K562 (cell line): ENCODE measurements around the gene EZH1. TPM values are rescaled to one million over a fixed set of nuclear protein-coding genes. Genes with fewer than 3 reads are reported as not detected.

Experiments used
- CREM ChIP-seq: IDR thresholded peaks from 2 replicates; pipeline ENCODE4 v1.6.1; 2014; ENCODE audit warnings: antibody characterized with exemption, low read depth
- DPF2 ChIP-seq: fragments of 450-650 bp; IDR thresholded peaks from 2 replicates; pipeline ENCODE4 v1.6.1; 2016
- ELF1 ChIP-seq: fragments of 200-800 bp; sonication (Bioruptor generic); IDR thresholded peaks from 2 replicates; pipeline ENCODE4 v1.6.1; 2016; ENCODE audit warnings: missing genetic modification characterization, missing compliant biosample characterization
- ERF ChIP-seq: fragments of 450-650 bp; formaldehyde crosslinking; IDR thresholded peaks from 2 replicates; pipeline ENCODE4 v1.4.0; 2020; ENCODE audit warnings: mild to moderate bottlenecking, mixed read lengths
- FOXM1 ChIP-seq, 2 experiments: fragments of 450-650 bp in 1 of 2; sonication (generic) in 1 of 2; formaldehyde crosslinking in 1 of 2; IDR thresholded peaks; 2 replicates each; pipeline versions ENCODE4 v1.6.1 to v1.9.0; 2017 to 2022; ENCODE audit warnings: low read depth in 2 of 2, mild to moderate bottlenecking in 2 of 2, missing genetic modification reagents in 1 of 2, moderate library complexity in 1 of 2
- FOXP1 ChIP-seq: sonication (generic); formaldehyde crosslinking; IDR thresholded peaks from 2 replicates; pipeline ENCODE4 v1.8.0; 2022; ENCODE audit warnings: mild to moderate bottlenecking, missing genetic modification reagents
- MXI1 ChIP-seq: IDR thresholded peaks from 2 replicates; pipeline ENCODE4 v1.6.1; 2011; ENCODE audit warnings: low read depth, mild to moderate bottlenecking, improper control_type of control experiment, low read length
- NCOA1 ChIP-seq: fragments of 450-650 bp; IDR thresholded peaks from 2 replicates; pipeline ENCODE4 v1.6.1; 2016; ENCODE audit warnings: low read depth
- SMARCA4 ChIP-seq: fragments of 450-650 bp; IDR thresholded peaks from 2 replicates; pipeline ENCODE4 v1.6.1; 2016
- SRF ChIP-seq, 2 experiments: fragments of 250-450, 450-650 bp in 1 of 2; sonication (Bioruptor Pico) in 1 of 2; sonication (generic) in 1 of 2; formaldehyde crosslinking; IDR thresholded peaks; 2 replicates each; pipeline versions ENCODE4 v1.5.0 to v1.5.1; 2020 to 2022; ENCODE audit warnings: mild to moderate bottlenecking in 1 of 2, missing genetic modification reagents in 1 of 2
- SRSF1 ChIP-seq: fragments of 200-400 bp; formaldehyde crosslinking; IDR thresholded peaks from 2 replicates; pipeline ENCODE4 v1.6.1; 2017; ENCODE audit warnings: mild to moderate bottlenecking, low read depth, low read length, moderate library complexity
- TBL1XR1 ChIP-seq, 2 experiments: IDR thresholded peaks; 2 replicates each; pipeline ENCODE4 v1.6.1; 2012; ENCODE audit warnings: improper control_type of control experiment in 2 of 2, low read length in 2 of 2, mild to moderate bottlenecking in 1 of 2
- TCF7L2 ChIP-seq: fragments of 150-350 bp; IDR thresholded peaks from 2 replicates; pipeline ENCODE4 v1.6.1; 2016; ENCODE audit warnings: low read depth, mild to moderate bottlenecking, low read length, moderate library complexity
- YBX1 ChIP-seq: fragments of 450-650 bp; IDR thresholded peaks from 2 replicates; pipeline ENCODE4 v1.7.1; 2016; ENCODE audit warnings: mild to moderate bottlenecking
- ZBTB43 ChIP-seq: sonication (generic); formaldehyde crosslinking; IDR thresholded peaks from 2 replicates; pipeline ENCODE4 v1.8.0; 2023; ENCODE audit warnings: mild to moderate bottlenecking, missing genetic modification reagents
- ZNF780A ChIP-seq: fragments of 250-450 bp; sonication (Bioruptor Pico); IDR thresholded peaks from 2 replicates; pipeline ENCODE4 v1.5.0; 2021; ENCODE audit warnings: mild to moderate bottlenecking
- polyA plus RNA-seq, 8 experiments: library from polyadenylated mRNA; depleted of rRNA in 4 of 8; stranded (reverse) in 5 of 8; unstranded in 3 of 8; fragments of >200 nt; fragmentation: Nextera tagmentation in 2 of 8; fragmentation: Illumina TruSeq in 1 of 8; extraction: Ambion mirVana in 2 of 8; extraction: Trizol in 1 of 8; gene quantifications; 2 replicates each; pipeline versions ENCODE4 v1.2.1 to v1.2.3, GENCODE V29; 2011 to 2014; ENCODE audit warnings: inconsistent platforms in 1 of 8, missing spikeins in 1 of 8
- total RNA-seq, 7 experiments: library from RNA; depleted of rRNA in 6 of 7; stranded (reverse); fragments of >200 nt in 6 of 7; fragmentation: Illumina TruSeq in 2 of 7; extraction: Trizol in 2 of 7; gene quantifications; 2 replicates each; pipeline versions ENCODE4 v1.2.1 to v1.2.3, GENCODE V29; 2011 to 2021; ENCODE audit warnings: low replicate concordance in 1 of 7
- TF ChIP-seq, protein P1 (sequence below): fragments of 450-650 bp; IDR thresholded peaks from 2 replicates; pipeline ENCODE4 v1.6.1; 2016; ENCODE audit warnings: missing biosample characterization, missing genetic modification characterization
- TF ChIP-seq, protein P2 (sequence below), 2 experiments: fragments of 450-650 bp in 1 of 2; IDR thresholded peaks; 2 replicates each; pipeline ENCODE4 v1.6.1; 2011 to 2017; ENCODE audit warnings: low read depth in 2 of 2, antibody characterized with exemption in 1 of 2, borderline replicate concordance in 1 of 2, low read length in 1 of 2, mild to moderate bottlenecking in 1 of 2, mixed read lengths in 1 of 2; ENCODE audit not compliant: control insufficient read depth in 1 of 2

EZH1 gene
- total and polyA plus RNA-seq, 9 of the 15 experiments (the other 6 are each of a cell fraction or from before 2014, with no cell fraction given) = 8.6 to 40.8 (median 22.9) TPM

DNA sequence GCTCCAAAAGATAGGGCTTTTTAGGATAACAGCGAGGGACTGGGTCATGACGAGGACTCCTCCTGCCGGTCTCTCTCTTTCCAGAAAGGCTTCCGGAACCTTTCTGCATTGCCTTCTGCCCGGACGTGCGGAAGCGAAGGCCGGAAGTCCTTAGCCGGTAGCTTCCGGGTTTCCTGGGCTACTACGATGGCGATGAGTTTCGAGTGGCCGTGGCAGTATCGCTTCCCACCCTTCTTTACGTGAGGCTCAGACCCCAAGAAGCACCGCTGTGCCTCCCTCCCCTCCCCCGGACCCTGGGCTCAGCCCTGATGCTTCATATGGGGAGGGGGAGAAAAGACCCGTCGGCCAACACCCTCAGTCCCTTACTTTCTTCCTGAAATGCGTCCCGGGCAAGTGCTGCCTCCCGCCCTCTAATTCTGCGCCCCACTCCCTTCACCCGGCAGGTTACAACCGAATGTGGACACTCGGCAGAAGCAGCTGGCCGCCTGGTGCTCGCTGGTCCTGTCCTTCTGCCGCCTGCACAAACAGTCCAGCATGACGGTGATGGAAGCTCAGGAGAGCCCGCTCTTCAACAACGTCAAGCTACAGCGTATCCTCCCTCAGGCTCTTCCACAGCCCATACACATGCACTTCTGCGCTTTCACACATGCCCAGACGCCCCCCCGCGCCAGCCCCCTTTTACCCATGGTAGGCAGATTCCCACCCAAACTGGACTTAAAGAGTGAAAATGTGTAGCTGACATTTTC, 28.6 kb upstream of the EZH1 start, which contains the start of gene VPS25 (continued):
- TF ChIP-seq ZBTB43 (CRISPR knock-in tag) (no peak), TCF7L2 (no peak), ELF1 (peak; percentile 96), FOXP1 (CRISPR knock-in tag) (no peak), TBL1XR1 (IDR thresholded peaks at IDR 0.05; ENCODE audit: low read length in 2 of 2) (peak; percentile 58 to 59; a peak in 1 of 4 replicates), DPF2 (peak; percentile 46; the same call in 1 of the 2 replicates), SRSF1 (no peak), NCOA1 (peak; percentile 98), ZNF780A (CRISPR knock-in tag) (no peak), FOXM1 (IDR thresholded peaks at IDR 0.05; ENCODE audit: low read depth) (no peak), FOXM1 (CRISPR knock-in tag; IDR thresholded peaks at IDR 0.05; ENCODE audit: low read depth) (no peak), CREM (peak; percentile 80), SRF (CRISPR knock-in tag; IDR thresholded peaks at IDR 0.05) (peak in 1 of 2 experiments; percentile 66; a peak in 1 of 4 replicates), SMARCA4 (0 out of 2 replicates have a peak, but pooled peaks have one; percentile 26), MXI1 (no peak), ERF (no peak), YBX1 (no peak)
- TF ChIP-seq, protein P1, sequence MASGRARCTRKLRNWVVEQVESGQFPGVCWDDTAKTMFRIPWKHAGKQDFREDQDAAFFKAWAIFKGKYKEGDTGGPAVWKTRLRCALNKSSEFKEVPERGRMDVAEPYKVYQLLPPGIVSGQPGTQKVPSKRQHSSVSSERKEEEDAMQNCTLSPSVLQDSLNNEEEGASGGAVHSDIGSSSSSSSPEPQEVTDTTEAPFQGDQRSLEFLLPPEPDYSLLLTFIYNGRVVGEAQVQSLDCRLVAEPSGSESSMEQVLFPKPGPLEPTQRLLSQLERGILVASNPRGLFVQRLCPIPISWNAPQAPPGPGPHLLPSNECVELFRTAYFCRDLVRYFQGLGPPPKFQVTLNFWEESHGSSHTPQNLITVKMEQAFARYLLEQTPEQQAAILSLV (tag) = no peak
- TF ChIP-seq, protein P2, sequence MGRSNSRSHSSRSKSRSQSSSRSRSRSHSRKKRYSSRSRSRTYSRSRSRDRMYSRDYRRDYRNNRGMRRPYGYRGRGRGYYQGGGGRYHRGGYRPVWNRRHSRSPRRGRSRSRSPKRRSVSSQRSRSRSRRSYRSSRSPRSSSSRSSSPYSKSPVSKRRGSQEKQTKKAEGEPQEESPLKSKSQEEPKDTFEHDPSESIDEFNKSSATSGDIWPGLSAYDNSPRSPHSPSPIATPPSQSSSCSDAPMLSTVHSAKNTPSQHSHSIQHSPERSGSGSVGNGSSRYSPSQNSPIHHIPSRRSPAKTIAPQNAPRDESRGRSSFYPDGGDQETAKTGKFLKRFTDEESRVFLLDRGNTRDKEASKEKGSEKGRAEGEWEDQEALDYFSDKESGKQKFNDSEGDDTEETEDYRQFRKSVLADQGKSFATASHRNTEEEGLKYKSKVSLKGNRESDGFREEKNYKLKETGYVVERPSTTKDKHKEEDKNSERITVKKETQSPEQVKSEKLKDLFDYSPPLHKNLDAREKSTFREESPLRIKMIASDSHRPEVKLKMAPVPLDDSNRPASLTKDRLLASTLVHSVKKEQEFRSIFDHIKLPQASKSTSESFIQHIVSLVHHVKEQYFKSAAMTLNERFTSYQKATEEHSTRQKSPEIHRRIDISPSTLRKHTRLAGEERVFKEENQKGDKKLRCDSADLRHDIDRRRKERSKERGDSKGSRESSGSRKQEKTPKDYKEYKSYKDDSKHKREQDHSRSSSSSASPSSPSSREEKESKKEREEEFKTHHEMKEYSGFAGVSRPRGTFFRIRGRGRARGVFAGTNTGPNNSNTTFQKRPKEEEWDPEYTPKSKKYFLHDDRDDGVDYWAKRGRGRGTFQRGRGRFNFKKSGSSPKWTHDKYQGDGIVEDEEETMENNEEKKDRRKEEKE (IDR thresholded peaks at IDR 0.05; ENCODE audit: borderline replicate concordance in 1 of 2, control insufficient read depth in 1 of 2, low read depth in 2 of 2, low read length in 1 of 2) = peak in 1 of 2 experiments; percentile 95; a peak in 2 of 4 replicates
